Thymus (tissue), 14 donors: ENCODE data around the gene HOXB9. TPM values are rescaled to one million over a fixed set of nuclear protein-coding genes. Genes with fewer than 3 reads are reported as not detected.

Experiments
- DNase-seq, 9 donors: peaks; one replicate each; pipeline ENCODE4 v3.0.0-alpha.2; 2013; ENCODE audit warnings: low spot score in 9 of 9, low read depth in 6 of 9, missing footprints in 1 of 9
- H3K27ac ChIP-seq, 2 donors: one replicate each; pipeline ENCODE4 v1.5.1; 2013; ENCODE audit warnings: control low read depth in 1 of 2, low read depth in 1 of 2, low read length in 1 of 2, mild to moderate bottlenecking in 1 of 2, moderate library complexity in 1 of 2
- H3K27me3 ChIP-seq, 2 donors: one replicate each; pipeline ENCODE4 v1.5.1; 2013; ENCODE audit warnings: low read length in 1 of 2; ENCODE audit not compliant: control insufficient read depth in 2 of 2, insufficient read depth in 1 of 2
- H3K36me3 ChIP-seq, 2 donors: one replicate each; pipeline ENCODE4 v1.5.1; 2013; ENCODE audit warnings: low read length in 1 of 2, mild to moderate bottlenecking in 1 of 2, moderate library complexity in 1 of 2; ENCODE audit not compliant: control insufficient read depth in 2 of 2, insufficient read depth in 2 of 2
- H3K4me1 ChIP-seq, 2 donors: one replicate each; pipeline ENCODE4 v1.5.1; 2013; ENCODE audit warnings: low read length in 2 of 2; ENCODE audit not compliant: control insufficient read depth in 2 of 2, insufficient read depth in 2 of 2
- H3K4me3 ChIP-seq, 2 donors: one replicate each; pipeline ENCODE4 v1.5.1; 2013; ENCODE audit warnings: low read length in 2 of 2, control low read depth in 1 of 2, mild to moderate bottlenecking in 1 of 2
- H3K9me3 ChIP-seq, 2 donors: one replicate each; pipeline ENCODE4 v1.5.1; 2013; ENCODE audit warnings: low read length in 1 of 2, mild to moderate bottlenecking in 1 of 2; ENCODE audit not compliant: control insufficient read depth in 2 of 2, insufficient read depth in 1 of 2
- WGBS: extraction: QIAGEN DNeasy Blood & Tissue Kit; methylation state at CpG from one replicate; pipeline ENCODE4 v1.1.7; 2013; 5-methylcytosine and 5-hydroxymethylcytosine counted together
- long read RNA-seq, 10 donors: transcript quantifications; one replicate each; lab custom pipeline, GENCODE V29; 2026
- polyA plus RNA-seq: library from polyadenylated mRNA; stranded (reverse); fragments of 200-250 nt; gene quantifications from one replicate; pipeline ENCODE4 v1.2.3, GENCODE V29; 2013
- total RNA-seq: library from RNA; stranded (reverse); fragments of 120-200 nt; gene quantifications from one replicate; pipeline ENCODE4 v1.2.4, GENCODE V29; 2013
- donor health status: healthy.

The HOXB9 gene
- total RNA-seq, result 0.05 TPM
- polyA plus RNA-seq, result 0.27 TPM
- long read RNA-seq, donor 1, result 0 reads
- long read RNA-seq, donor 2, result 0 reads
- long read RNA-seq, donor 3, result 0 reads
- long read RNA-seq, donor 4, result 0 reads
- long read RNA-seq, donor 5, transcript HOXB9-201 (2 exons, 2,581 nt), result major isoform, 5 of 5 reads
- long read RNA-seq, donor 5, partial matches to known transcripts, result 0 of 5 reads
- long read RNA-seq, donor 5, other reads (novel, unspliced or antisense), result 0 of 5 reads
- long read RNA-seq, donor 6, result 0 reads
- long read RNA-seq, donor 7, result 0 reads
- long read RNA-seq, donor 8, partial matches to known transcripts, result 0 of 1 reads
- long read RNA-seq, donor 8, other reads (novel, unspliced or antisense), result 0 of 1 reads
- long read RNA-seq, donor 9, result 0 reads
- long read RNA-seq, donor 10, result 0 reads

DNA sequence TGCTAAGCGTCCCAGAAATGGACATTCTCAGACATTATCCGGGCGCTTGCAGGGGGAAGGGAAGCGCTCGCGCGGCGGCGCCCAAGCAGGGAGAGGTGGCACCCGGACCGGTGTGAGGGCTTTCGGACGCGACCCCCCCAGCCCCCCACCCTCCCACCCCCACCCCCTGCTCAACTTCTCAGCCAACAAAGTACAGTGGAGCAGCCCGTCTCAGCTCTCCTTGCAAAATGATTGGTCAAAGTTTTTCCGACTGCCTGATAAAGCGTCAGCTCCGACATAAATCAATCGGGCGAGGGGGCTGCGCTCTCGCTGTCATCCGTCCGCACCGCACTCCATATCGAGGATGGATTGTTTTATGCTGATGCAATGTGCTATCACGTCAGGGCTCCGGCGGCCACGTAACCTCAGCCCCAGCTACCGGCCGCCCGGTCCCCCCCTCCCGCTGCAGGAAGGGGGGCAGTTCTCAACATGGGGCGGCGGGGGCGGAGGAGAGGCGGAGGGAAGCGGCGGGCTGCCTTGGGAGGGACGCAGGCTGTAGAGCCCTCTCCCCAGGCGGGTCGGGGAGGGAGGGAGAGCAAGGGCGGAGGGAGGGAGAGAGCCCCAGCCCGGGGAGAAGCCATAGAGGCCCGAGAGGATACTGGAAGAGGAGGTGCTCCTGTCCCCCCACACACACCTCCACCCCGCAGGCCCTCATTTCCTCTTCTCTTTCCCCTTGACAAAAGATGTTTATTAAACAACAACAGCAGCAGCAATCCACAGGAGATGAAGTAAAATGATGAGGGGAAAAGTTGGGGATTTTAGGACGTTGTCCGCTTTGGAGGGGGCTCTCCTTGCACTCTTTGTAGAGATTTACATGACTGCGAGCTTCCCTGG is at the start of gene HOXB9:
Gene HOXB9 (minus strand): TSS at position 114 of the 873 bp plus-strand sequence. CDS start 89 bp downstream, at position 25.
- Histone ChIP-seq H3K9me3 (peaks cover 0 to 9% of the 10 kb centered on the region in 2 donors), H3K27ac (no peak within 1 kb of the TSS), H3K4me3 (peak within 1 kb of the TSS in 1 of 2 donors; percentile 22), H3K27me3 (peaks cover 82 to 100% of the 10 kb centered on the region in 2 donors), H3K4me1 (peaks cover 0 to 11% of the 10 kb centered on the region in 2 donors), H3K36me3 (no peaks in the 10 kb centered on the region)
- no peak for DNase-seq
- 3% methylated on average over 50 of the region's 50 CpGs for WGBS

DNA sequence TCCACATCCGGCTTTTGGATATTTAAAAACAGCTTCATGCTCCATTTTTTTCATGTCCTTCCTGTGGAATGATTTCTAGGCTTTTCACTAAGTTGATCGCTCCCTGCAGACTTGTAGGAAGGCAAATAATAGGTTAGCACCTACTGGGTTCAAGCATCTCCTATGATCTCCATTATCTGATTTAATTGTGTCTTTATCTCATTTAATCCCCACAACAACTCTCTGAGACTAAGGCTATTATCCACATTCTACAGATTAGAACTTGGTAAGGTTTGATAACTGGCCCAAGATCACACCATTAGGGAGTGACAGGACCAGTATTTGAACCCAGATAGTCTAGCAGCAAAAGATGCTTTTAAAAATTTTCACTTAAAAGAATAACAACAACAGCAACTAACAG is 46.2 kb upstream of the HOXB9 start:
- Histone ChIP-seq H3K36me3 (no peaks in the 10 kb centered on the region), H3K4me1 (peaks cover 0 to 4% of the 10 kb centered on the region in 2 donors), H3K9me3 (no peaks in the 10 kb centered on the region), H3K27me3 (peaks cover 0 to 60% of the 10 kb centered on the region in 2 donors), H3K4me3 (no peak overlapping the region), H3K27ac (no peak overlapping the region)
- no peak for DNase-seq
- 95% methylated on average over 2 of the region's 2 CpGs for WGBS

DNA sequence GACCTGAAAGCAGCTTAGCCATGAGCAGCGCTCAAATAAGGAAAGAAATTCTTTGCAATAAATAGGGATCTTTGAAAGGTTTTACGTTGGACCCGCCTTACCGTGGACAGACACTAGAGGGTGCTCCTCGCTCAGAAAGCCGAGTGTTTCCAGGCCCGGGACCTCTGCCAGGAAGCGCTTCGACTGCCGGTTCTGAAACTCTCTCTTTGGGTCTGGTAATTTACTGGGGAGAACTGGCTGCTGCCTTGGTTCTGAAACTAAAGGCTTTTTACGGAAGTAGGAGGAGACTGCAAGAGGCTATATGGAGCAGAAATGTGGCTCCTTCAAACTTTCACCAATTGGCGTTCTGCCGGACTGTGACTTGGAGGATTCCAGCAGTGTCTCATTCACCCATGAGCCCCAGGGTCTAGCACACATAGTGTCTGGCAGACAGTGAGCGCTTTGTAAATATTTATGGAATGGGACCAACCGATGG is 45.6 kb upstream of the HOXB9 start:
- H3K27me3 ChIP-seq, result peaks cover 0 to 55% of the 10 kb centered on the region in 2 donors
- no peaks in the 10 kb centered on the region for H3K36me3 ChIP-seq
- H3K27ac ChIP-seq, result no peak overlapping the region
- H3K4me3 ChIP-seq, result no peak overlapping the region
- peak in 8 of 9 donors; percentile 16 to 64 (median 42) for DNase-seq
- peaks cover 0 to 4% of the 10 kb centered on the region in 2 donors for H3K4me1 ChIP-seq
- H3K9me3 ChIP-seq, result no peaks in the 10 kb centered on the region
- 15% methylated on average over 15 of the region's 15 CpGs for WGBS

DNA sequence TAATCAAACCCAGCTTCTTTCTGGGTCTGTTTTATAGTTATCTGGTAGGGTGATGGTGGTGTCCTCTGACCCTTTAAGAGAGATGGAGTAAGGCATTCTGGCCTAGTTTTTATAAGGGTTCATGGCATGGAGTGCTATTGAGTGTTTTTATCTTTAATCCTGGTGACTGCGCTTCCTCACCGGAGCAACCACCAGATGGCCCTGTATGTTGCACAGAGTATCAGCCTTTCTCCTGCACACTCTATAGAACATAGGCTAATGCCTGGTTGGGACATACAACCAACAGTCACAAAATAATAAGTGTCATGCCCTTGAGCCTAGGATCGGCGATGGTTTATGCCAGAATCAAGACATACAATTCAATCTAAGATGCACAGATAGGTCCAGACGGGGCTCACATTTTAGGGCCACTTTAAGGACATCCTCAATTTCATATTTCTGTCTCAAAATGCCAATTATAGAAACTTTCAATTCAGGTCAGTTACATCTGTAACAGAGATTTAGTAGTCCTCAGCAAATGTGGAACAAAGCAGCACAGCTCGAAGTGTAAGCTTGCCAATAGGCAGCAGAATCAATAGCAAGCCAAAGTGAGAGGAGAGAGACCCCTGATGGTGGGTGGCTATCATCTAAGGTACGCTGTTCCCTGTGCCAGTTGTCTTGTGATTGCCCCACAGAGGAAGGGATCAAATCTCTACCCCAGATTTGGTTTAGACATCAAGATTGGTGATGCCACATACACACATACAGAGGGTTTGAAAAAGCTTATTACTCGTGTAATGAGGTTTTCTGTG is 37.2 kb upstream of the HOXB9 start:
- no peaks in the 10 kb centered on the region for H3K9me3 ChIP-seq
- peaks cover 0 to 20% of the 10 kb centered on the region in 2 donors for H3K27me3 ChIP-seq
- H3K4me3 ChIP-seq, result no peak overlapping the region
- H3K27ac ChIP-seq, result no peak overlapping the region
- H3K36me3 ChIP-seq, result no peaks in the 10 kb centered on the region
- 92% methylated on average over 8 of the region's 8 CpGs for WGBS
- DNase-seq, result no peak
- H3K4me1 ChIP-seq, result no peaks in the 10 kb centered on the region

DNA sequence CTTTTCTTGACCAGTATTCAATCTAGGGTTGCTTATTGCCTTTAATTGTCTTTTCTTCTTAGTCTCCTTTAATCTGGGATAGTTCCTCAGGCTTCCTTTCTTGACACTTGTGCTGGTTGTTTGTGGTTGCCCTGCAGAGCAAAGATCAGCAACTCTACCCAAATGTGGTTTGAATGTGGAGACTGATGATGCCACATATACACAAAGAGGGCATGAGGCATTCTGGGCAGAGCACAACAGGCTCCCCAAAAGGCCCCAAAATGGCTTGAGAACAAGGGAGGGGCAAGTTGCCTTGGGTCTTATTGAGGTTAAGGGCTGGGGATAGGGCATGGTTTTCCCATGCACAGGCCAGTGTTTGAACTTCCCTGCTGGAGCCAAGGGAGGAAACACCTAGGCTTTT is 29.8 kb upstream of the HOXB9 start:
- no peaks in the 10 kb centered on the region for H3K36me3 ChIP-seq
- H3K4me3 ChIP-seq, result no peak overlapping the region
- H3K9me3 ChIP-seq, result no peaks in the 10 kb centered on the region
- H3K27ac ChIP-seq, result no peak overlapping the region
- no peaks in the 10 kb centered on the region for H3K4me1 ChIP-seq
- no peak for DNase-seq
- H3K27me3 ChIP-seq, result peaks cover 3 to 18% of the 10 kb centered on the region in 2 donors

DNA sequence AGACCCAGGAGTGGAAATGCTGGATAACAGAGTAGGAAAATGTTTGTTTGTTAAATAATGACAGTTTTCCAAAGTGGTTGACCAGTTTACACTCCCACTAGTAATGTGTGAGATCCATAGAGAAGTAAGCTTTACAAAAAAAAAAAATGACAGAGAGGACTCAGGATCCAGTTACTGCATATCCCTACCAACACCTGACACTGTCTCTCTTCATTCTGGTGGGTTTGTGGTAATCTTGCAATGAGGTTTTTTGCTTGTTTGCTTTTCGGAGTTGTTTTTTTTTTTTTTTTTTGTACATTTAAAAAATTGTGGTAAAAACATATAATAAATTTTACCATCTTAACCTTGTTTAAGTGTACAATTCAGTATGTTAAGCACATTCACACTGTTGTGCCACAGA is 23.6 kb upstream of the HOXB9 start:
- H3K4me1 ChIP-seq, result peaks cover 2 to 7% of the 10 kb centered on the region in 2 donors
- H3K36me3 ChIP-seq, result no peaks in the 10 kb centered on the region
- H3K27me3 ChIP-seq, result peaks cover 29 to 61% of the 10 kb centered on the region in 2 donors
- H3K4me3 ChIP-seq, result no peak overlapping the region
- H3K9me3 ChIP-seq, result no peaks in the 10 kb centered on the region
- 79% methylated on average over 1 of the region's 1 CpG for WGBS
- DNase-seq, result no peak
- no peak overlapping the region for H3K27ac ChIP-seq

DNA sequence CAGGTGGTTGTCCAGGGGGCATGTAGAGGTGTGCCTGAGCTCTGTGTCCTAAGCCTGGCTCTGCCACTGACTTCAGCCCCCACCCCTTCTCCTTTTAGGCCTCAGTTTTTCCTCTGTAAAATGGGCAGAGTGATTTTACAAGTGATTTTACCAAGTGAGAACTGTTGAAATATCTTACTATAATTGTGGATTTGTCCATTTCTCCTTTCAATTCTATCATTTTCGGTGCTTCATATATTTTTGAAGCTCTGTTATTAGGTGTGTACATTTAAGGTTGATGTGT is 21.7 kb upstream of the HOXB9 start:
- Histone ChIP-seq H3K9me3 (no peaks in the 10 kb centered on the region), H3K4me3 (no peak overlapping the region)

DNA sequence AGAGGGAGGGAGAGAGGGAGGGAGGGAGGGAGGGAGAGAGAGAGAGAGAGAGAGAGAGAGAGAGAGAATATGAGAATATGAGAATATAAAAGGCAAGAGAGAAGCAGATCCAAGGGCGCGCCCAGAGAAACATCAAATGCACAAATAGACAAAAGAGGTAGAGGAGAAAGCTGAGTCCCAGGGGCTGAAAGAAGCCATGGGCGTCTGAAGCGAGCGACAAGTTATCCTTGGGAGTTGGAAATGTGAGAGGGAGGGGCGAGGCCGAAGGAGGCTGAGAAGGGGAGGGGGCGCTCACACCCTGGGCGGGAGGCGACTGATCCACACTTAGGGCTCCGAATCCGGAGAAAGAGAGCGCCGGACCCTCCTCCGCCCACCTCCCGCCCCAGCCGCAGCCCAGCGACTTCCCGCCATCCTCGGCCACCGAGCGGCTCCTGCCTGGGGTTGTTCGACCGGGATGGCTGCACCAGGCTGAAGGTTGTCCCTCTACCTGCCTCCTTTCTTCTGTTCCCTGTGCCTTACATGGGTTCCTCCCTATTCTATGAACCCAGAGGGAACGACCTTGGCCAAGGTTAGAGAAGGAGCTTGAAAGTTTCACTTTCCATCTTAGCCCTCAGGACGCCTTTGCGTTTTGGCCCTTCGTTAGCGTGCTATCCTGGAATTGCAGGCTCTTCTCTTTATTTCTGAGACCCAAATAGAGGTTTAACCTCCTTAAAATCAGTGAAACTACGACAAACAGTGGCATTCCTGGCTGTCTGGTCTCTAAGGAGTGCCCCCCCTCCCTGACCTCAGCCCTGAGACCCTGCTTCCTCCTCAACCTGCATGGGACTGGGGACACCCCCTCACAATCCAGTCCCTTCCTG is 21.2 kb upstream of the HOXB9 start:
- Histone ChIP-seq H3K27me3 (peaks cover 51 to 81% of the 10 kb centered on the region in 2 donors), H3K27ac (no peak overlapping the region), H3K4me1 (peaks cover 2 to 7% of the 10 kb centered on the region in 2 donors), H3K9me3 (peaks cover 0 to 5% of the 10 kb centered on the region in 2 donors), H3K36me3 (no peaks in the 10 kb centered on the region), H3K4me3 (peak overlapping the region in 1 of 2 donors; percentile 6)
- DNase-seq, result no peak
- WGBS, result 2% methylated on average over 30 of the region's 30 CpGs

More for the DNA sequence above, 21.7 kb upstream of the HOXB9 start:
- H3K4me1 ChIP-seq, result peaks cover 2 to 7% of the 10 kb centered on the region in 2 donors
- 70% methylated on average over 1 of the region's 1 CpG for WGBS
- H3K27ac ChIP-seq, result no peak overlapping the region
- peaks cover 45 to 76% of the 10 kb centered on the region in 2 donors for H3K27me3 ChIP-seq
- H3K36me3 ChIP-seq, result no peaks in the 10 kb centered on the region
- no peak for DNase-seq
